IPS-20b (cell line): ENCODE results near the gene CORIN.

ENCODE experiments used
- H3K27ac ChIP-seq: one replicate; pipeline ENCODE4 v1.5.1; 2013; ENCODE audit warnings: low read length
- H3K27me3 ChIP-seq: 2 replicates; pipeline ENCODE4 v1.6.1; 2013; ENCODE audit warnings: mild to moderate bottlenecking, low read length, inconsistent platforms; ENCODE audit not compliant: insufficient read depth
- H3K36me3 ChIP-seq: 2 replicates; pipeline ENCODE4 v1.6.1; 2013; ENCODE audit warnings: low read depth, mild to moderate bottlenecking, inconsistent platforms, low read length, moderate library complexity; ENCODE audit not compliant: insufficient read depth
- H3K4me1 ChIP-seq: 2 replicates; pipeline ENCODE4 v1.6.1; 2013; ENCODE audit warnings: mild to moderate bottlenecking, control low read depth, inconsistent platforms, low read length, moderate library complexity; ENCODE audit not compliant: insufficient read depth
- H3K4me3 ChIP-seq: 2 replicates; pipeline ENCODE4 v1.5.1; 2013; ENCODE audit warnings: mild to moderate bottlenecking, low read length, inconsistent platforms
- H3K9ac ChIP-seq: 2 replicates; pipeline ENCODE4 v1.6.1; 2013; ENCODE audit warnings: low read depth, mild to moderate bottlenecking, inconsistent platforms, low read length, moderate library complexity
- H3K9me3 ChIP-seq: 2 replicates; pipeline ENCODE4 v1.6.1; 2013; ENCODE audit warnings: mild to moderate bottlenecking, low read depth, low read length, inconsistent platforms; ENCODE audit not compliant: insufficient read depth

The CORIN gene

DNA sequence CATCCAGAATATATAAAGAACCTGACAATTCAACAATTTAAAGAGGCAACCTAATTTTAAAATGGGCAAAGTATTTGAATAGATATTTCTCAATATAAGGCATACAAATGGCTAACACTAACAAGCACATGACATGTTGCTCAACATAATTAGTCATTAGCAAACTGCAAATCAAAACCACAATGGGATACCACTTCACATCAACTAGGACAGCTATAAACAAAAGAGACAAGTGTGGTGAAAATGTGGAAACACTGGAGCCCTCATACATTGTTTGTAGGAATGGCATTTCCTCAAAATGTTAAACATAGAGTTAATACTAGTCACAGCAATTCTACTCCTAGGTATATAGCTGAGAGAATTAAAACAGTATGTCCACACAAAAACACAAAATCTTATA is 96.7 kb downstream of the CORIN start:
- no peaks in the 10 kb centered on the region for H3K36me3 ChIP-seq
- no peak overlapping the region for H3K27ac ChIP-seq
- no peak overlapping the region for H3K9ac ChIP-seq
- no peaks in the 10 kb centered on the region for H3K4me1 ChIP-seq
- H3K27me3 ChIP-seq, result no peaks in the 10 kb centered on the region
- H3K4me3 ChIP-seq, result no peak overlapping the region
- peaks cover 10% of the 10 kb centered on the region; the same call in 1 of the 2 replicates for H3K9me3 ChIP-seq

DNA sequence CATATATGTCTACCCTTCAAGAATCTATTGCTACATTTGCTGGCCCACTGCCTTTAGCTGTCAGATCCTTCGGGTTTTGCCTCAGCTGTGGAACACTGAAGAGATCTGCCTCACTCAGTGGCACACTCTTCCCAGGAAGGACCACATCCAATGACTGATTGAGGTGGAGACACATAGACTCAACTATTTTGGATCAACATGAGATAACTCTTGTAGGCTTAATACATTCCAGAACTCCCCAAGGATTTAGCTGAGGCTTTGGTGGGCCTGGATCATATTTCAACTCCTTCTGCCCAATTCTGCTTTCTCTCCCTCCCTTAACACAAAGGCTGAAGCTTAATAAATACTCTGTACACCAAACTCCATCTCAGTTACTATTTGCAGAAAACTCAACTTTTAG is 100.5 kb downstream of the CORIN start:
- Histone ChIP-seq H3K27ac (no peak overlapping the region), H3K9me3 (peaks cover 10% of the 10 kb centered on the region; the same call in 1 of the 2 replicates), H3K4me3 (no peak overlapping the region), H3K9ac (no peak overlapping the region), H3K4me1 (no peaks in the 10 kb centered on the region), H3K36me3 (no peaks in the 10 kb centered on the region), H3K27me3 (no peaks in the 10 kb centered on the region)

DNA sequence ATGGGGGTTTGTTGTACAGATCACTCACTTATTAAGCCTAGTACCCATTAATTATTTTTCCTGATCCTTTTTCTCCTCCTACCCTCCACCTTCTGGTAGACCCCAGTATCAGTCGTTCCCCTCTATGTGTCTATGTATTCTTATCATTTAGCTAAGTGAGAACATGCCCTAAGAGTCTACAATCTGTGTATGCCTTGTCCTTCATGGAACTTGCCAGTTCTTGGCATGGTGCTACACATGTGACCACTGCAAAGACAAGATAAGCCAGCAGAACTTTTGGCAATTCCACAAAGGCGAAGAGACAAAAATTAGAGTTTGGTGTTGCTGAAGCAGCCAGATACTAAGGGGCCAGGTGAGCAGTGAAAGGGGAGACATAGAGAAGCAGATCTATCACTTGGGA is 101.3 kb downstream of the CORIN start:
- Histone ChIP-seq H3K9me3 (peaks cover 10% of the 10 kb centered on the region; the same call in 1 of the 2 replicates), H3K27ac (no peak overlapping the region), H3K4me1 (no peaks in the 10 kb centered on the region)

DNA sequence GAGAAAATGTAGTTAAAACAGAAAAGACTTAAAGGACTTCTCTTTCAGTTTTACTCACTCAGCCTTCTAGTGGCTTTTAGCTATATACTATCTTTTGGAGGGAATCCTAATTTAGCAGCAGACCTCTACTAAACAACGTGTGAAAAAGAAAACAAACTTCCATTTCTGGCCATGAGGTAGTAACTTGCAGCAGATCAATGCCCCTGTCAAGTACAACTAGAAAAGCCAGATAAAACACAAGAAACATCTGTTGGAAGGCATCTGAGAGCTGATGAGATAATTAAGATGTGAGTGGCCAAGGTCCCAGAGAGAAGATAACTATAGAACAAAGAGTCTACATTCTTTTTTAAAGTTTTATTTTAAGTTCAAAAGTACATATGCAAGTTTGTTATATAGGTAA is 101.7 kb downstream of the CORIN start:
- Histone ChIP-seq H3K4me1 (no peaks in the 10 kb centered on the region), H3K9ac (no peak overlapping the region), H3K27ac (no peak overlapping the region), H3K27me3 (no peaks in the 10 kb centered on the region), H3K4me3 (no peak overlapping the region), H3K9me3 (peaks cover 10% of the 10 kb centered on the region; the same call in 1 of the 2 replicates), H3K36me3 (no peaks in the 10 kb centered on the region)

More for the DNA sequence above, 101.3 kb downstream of the CORIN start:
- Histone ChIP-seq H3K27me3 (no peaks in the 10 kb centered on the region), H3K9ac (no peak overlapping the region), H3K36me3 (no peaks in the 10 kb centered on the region), H3K4me3 (no peak overlapping the region)

DNA sequence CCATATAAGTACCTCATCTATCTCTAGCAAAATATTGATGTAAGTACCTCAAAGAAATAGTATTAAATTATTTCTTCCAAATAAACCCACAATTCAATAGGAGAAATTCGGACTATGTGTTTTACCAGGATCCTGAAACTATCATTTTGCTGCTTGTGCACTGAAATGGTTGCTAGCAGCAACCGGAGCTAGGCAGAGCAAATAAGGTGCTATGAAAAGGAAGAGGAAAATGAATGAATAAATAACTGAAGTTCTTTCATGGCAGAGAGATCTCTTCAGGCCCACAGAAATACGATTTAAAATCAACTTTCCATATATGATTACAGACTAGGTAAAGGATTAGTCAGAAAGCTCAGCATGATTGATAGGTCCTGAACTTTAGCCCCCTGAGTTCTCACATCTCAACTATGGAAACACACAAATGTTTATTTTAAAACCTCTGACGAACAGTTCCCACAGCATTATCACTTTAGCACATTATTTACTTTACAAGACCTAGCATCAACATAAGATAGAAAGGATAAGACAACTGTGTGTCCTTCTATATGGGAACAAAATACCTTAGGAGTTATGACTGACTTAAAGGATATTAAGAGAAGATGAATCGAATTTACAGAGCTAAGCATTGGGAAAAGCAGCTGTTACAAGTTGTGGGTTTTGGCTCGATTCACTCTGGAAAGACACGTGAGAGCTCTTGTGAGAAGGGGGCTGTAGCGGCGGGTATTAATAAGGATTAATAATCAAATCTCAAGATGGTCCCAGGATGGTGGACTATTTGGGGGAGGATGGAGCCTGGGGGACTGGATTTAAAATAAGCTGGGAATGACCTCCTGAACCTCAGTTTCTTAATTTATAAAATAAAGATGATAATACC is 104.3 kb downstream of the CORIN start:
- Histone ChIP-seq H3K36me3 (no peaks in the 10 kb centered on the region), H3K9me3 (no peaks in the 10 kb centered on the region), H3K27ac (no peak overlapping the region), H3K4me1 (no peaks in the 10 kb centered on the region), H3K27me3 (no peaks in the 10 kb centered on the region), H3K4me3 (no peak overlapping the region), H3K9ac (no peak overlapping the region)

DNA sequence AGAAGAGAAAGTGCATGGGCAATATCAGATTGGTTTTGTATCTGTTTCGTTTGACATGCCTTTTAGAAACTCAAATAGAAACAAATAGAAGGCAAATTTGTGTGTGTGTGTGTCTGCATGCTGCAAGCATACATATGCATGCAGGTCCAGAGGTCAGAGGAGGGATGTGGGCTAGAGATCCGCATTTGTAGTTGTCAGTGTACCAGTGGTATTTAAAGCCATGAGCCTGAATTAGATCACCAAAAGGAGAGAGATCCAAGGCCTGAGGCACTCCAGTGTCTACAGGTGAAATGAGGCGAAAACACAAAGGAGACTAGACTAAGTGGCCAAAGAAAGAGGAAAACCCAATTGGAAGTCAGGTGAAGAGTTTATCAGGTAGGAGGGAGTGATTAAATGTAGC is 106.7 kb downstream of the CORIN start:
- Histone ChIP-seq H3K27ac (no peak overlapping the region), H3K9ac (no peak overlapping the region), H3K9me3 (no peaks in the 10 kb centered on the region)

DNA sequence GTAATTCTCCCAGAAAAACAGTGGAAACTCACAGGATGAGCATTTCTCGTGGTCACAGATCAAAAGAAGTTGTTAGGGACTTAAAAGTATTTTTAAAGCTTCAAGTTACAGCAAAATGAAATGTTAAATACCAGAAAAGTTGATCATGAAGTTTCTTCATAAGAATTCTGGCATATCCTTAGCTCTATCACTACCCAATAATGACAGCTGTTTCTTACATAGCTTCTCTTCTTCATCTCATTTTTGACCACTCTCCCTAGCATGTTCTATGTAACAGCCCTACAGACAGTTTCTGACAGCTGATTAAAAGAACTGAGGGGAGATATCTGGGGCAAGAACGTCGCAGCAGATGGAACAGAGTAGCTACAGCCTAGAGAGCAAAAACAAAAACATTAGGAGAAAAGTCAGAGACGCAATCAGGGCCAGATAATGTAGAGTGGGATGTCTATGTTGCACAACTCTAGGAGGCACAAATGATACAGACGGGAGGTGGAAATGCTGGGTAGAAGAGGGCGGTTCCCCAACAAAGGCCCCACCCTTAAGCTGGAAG is 108.7 kb downstream of the CORIN start:
- no peaks in the 10 kb centered on the region for H3K36me3 ChIP-seq
- H3K27ac ChIP-seq, result no peak overlapping the region
- H3K27me3 ChIP-seq, result no peaks in the 10 kb centered on the region

More for the DNA sequence above, 106.7 kb downstream of the CORIN start:
- Histone ChIP-seq H3K36me3 (no peaks in the 10 kb centered on the region), H3K4me1 (no peaks in the 10 kb centered on the region), H3K4me3 (no peak overlapping the region), H3K27me3 (no peaks in the 10 kb centered on the region)

DNA sequence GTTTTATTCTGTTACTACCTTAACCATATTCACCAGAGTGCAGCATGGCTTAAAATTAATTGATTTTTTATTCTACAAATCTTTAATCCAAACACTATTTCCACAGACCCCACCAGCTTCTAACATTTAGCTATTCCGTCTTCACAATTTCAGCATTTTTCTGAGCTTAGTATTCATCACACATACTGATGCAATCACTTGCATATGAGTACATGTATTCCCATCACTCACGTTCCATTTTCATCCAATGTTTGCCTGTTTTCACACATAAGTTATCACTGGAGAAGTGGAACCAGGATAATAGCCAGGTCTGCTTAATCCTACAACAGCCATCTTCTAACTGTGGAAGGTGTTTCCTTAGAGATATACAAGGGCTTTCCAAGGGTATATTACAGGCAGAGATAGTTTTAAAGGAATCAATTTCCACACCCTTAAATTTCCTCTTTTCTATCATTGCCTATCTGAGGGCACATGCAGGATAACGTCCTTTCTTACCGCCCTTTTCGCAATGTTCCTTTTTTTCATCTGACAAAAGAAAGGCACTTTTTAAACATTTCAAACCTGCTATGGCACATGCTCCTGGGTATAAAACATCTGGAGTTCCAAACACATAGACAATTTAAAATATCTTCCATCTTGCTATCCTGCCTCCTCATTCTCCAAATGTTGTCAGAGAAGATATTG is 115.8 kb downstream of the CORIN start:
- no peak overlapping the region for H3K4me3 ChIP-seq
- peaks cover 8% of the 10 kb centered on the region; the same call in 1 of the 2 replicates for H3K4me1 ChIP-seq
- H3K36me3 ChIP-seq, result no peaks in the 10 kb centered on the region
- no peak overlapping the region for H3K9ac ChIP-seq
- H3K27ac ChIP-seq, result no peak overlapping the region
- no peaks in the 10 kb centered on the region for H3K9me3 ChIP-seq
- H3K27me3 ChIP-seq, result peaks cover 6% of the 10 kb centered on the region; the same call in 1 of the 2 replicates

More for the DNA sequence above, 108.7 kb downstream of the CORIN start:
- no peak overlapping the region for H3K9ac ChIP-seq
- no peak overlapping the region for H3K4me3 ChIP-seq
- H3K4me1 ChIP-seq, result no peaks in the 10 kb centered on the region
- H3K9me3 ChIP-seq, result no peaks in the 10 kb centered on the region

DNA sequence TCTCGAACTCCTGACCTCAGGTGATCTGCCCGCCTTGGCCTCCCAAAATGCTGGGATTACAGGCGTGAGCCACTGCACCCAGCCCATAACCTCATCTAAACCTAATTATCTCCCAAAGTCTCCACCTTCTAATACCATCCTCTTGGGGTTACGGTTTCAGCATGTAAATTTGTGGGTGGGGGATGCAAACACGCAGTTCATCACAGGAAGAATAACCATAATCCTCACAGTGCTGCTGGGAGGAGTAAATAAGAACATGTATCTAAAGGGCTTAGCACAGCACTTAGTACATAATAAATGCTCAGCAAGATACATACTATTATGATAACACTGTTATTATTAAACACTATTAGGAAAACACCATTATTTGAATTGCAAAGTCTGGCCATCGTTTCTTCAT is 116.4 kb downstream of the CORIN start:
- no peak overlapping the region for H3K4me3 ChIP-seq
- peaks cover 11% of the 10 kb centered on the region; the same call in 1 of the 2 replicates for H3K4me1 ChIP-seq
- peaks cover 6% of the 10 kb centered on the region; the same call in 1 of the 2 replicates for H3K27me3 ChIP-seq
- H3K27ac ChIP-seq, result no peak overlapping the region
- no peak overlapping the region for H3K9ac ChIP-seq
- no peaks in the 10 kb centered on the region for H3K9me3 ChIP-seq
- no peaks in the 10 kb centered on the region for H3K36me3 ChIP-seq

DNA sequence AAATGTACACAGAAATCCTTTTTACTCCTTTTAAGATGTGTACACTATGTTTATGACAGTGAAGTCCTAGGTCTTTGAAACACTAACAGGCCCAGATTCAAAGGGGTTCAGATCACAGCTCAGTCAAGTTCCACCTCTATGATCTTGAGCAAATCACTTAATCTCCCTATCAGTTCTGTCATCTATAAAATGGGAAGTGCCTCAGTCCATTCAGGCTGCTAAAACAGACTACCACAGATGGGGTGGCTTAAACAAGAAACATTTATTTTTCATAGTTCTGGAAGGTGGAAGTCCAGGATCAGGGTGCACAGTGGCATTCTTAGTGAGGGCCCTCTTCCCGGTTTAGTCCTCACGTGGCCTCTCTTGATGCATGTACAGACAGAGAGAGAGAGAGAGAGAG is 117.1 kb downstream of the CORIN start:
- H3K4me1 ChIP-seq, result peaks cover 14% of the 10 kb centered on the region; the same call in 1 of the 2 replicates
- H3K4me3 ChIP-seq, result no peak overlapping the region
- H3K9ac ChIP-seq, result no peak overlapping the region
- H3K27ac ChIP-seq, result no peak overlapping the region
- no peaks in the 10 kb centered on the region for H3K36me3 ChIP-seq
- H3K9me3 ChIP-seq, result no peaks in the 10 kb centered on the region
- H3K27me3 ChIP-seq, result peaks cover 6% of the 10 kb centered on the region; the same call in 1 of the 2 replicates

DNA sequence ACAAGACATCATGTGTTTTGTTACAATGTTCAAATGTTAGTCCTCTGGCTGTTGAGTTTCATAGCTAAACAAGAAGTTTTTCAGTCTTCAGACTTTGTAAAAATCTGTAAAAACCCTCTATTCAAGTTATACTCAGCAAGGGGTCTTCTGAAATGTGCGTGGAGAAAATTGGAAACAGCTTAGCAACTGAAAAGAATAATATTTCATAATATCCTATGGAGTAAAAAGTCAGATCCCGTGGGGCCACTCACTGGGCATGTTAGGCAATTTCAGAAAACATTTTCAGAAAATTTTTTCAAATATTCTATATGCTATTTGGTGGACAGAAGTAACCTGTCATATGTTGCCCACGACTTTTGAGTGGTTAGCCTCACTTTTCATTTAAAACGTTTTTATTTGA is 118.3 kb downstream of the CORIN start:
- H3K27ac ChIP-seq, result no peak overlapping the region

More for the DNA sequence above, 118.3 kb downstream of the CORIN start:
- H3K9ac ChIP-seq, result no peak overlapping the region
- H3K36me3 ChIP-seq, result no peaks in the 10 kb centered on the region
- H3K27me3 ChIP-seq, result peaks cover 6% of the 10 kb centered on the region; the same call in 1 of the 2 replicates
- no peaks in the 10 kb centered on the region for H3K9me3 ChIP-seq
- H3K4me1 ChIP-seq, result peaks cover 14% of the 10 kb centered on the region; the same call in 1 of the 2 replicates
- no peak overlapping the region for H3K4me3 ChIP-seq
